Bronchial epithelial cell (primary cell): ENCODE measurements around the gene SMIM5. TPM values are rescaled to one million over a fixed set of nuclear protein-coding genes. Genes with fewer than 3 reads are reported as not detected.
A peak's percentile ranks its signal among the peaks of the same experiment; 100 is the strongest.

Experiments used
- DNase-seq: peaks from one replicate; pipeline ENCODE4 v3.0.0-alpha.2; 2010; ENCODE audit warnings: low read depth
- FAIRE-seq: peaks from 2 replicates; lab custom pipeline; 2011; peaks lifted over from hg19 to GRCh38; lab: Jason Lieb, UNC
- H3K27me3 ChIP-seq: 2 replicates; pipeline ENCODE4 v1.5.1; 2011; ENCODE audit warnings: low read length; ENCODE audit not compliant: control insufficient read depth, insufficient read depth
- H3K36me3 ChIP-seq: 2 replicates; pipeline ENCODE4 v1.5.1; 2011; ENCODE audit warnings: low read length; ENCODE audit not compliant: control insufficient read depth, insufficient read depth
- H3K4me3 ChIP-seq: 2 replicates; pipeline ENCODE4 v1.5.1; 2011; ENCODE audit warnings: mild to moderate bottlenecking, low read depth, low read length, control low read depth
- CTCF ChIP-seq: IDR thresholded peaks from 2 replicates; pipeline ENCODE4 v1.5.1; 2011; ENCODE audit warnings: mild to moderate bottlenecking, moderate library complexity, low read length, control low read depth, inconsistent platforms; ENCODE audit not compliant: insufficient read depth, severe bottlenecking
- total RNA-seq: library from RNA; depleted of rRNA; stranded (reverse); fragments of >200 nt; gene quantifications from 2 replicates; pipeline ENCODE4 v1.2.1, GENCODE V29; 2014

The SMIM5 gene
- total RNA-seq, 1 donor from 2014 or later, result 3.9 TPM

- TF ChIP-seq CTCF, result no peak
- FAIRE-seq, result no peak
- no peak overlapping the region for H3K4me3 ChIP-seq
Measured at GRCh38 chr17:75610103-75610984, 22.9 kb upstream of the SMIM5 start.

GRCh38 chr17:75611851-75612429 lies 21.3 kb upstream of the SMIM5 start:
- Histone ChIP-seq H3K36me3 (no peaks in the 10 kb centered on the region), H3K27me3 (no peaks in the 10 kb centered on the region), H3K4me3 (no peak overlapping the region)
- FAIRE-seq (no peak), DNase-seq (no peak)
- TF ChIP-seq CTCF, result no peak

More at GRCh38 chr17:75610103-75610984, 22.9 kb upstream of the SMIM5 start:
- H3K36me3 ChIP-seq, result no peaks in the 10 kb centered on the region
- H3K27me3 ChIP-seq, result no peaks in the 10 kb centered on the region
- DNase-seq, result no peak

- no peak for TF ChIP-seq CTCF
- H3K36me3 ChIP-seq, result no peaks in the 10 kb centered on the region
- no peak for FAIRE-seq
- H3K4me3 ChIP-seq, result no peak overlapping the region
- no peaks in the 10 kb centered on the region for H3K27me3 ChIP-seq
- no peak for DNase-seq
Measured at GRCh38 chr17:75612906-75613626, 20.2 kb upstream of the SMIM5 start.

- H3K27me3 ChIP-seq, result no peaks in the 10 kb centered on the region
- FAIRE-seq, result no peak
- H3K36me3 ChIP-seq, result no peaks in the 10 kb centered on the region
- peak; percentile 10 for TF ChIP-seq CTCF
- H3K4me3 ChIP-seq, result no peak overlapping the region
- DNase-seq, result no peak
Measured at GRCh38 chr17:75614006-75614405, 19.2 kb upstream of the SMIM5 start.

- no peak for TF ChIP-seq CTCF
- no peak for FAIRE-seq
- Histone ChIP-seq H3K27me3 (no peaks in the 10 kb centered on the region), H3K36me3 (no peaks in the 10 kb centered on the region), H3K4me3 (no peak overlapping the region)
- no peak for DNase-seq
Measured at GRCh38 chr17:75614556-75615270, 18.5 kb upstream of the SMIM5 start.
